Smooth muscle cell (in vitro differentiated cells): ENCODE measurements around the gene MYBPC2. TPM values are rescaled to one million over a fixed set of nuclear protein-coding genes. Genes with fewer than 3 reads are reported as not detected.

Source experiments
- DNase-seq: peaks from one replicate; lab custom pipeline; 2025; ENCODE audit not compliant: unreplicated experiment; lab: John Stamatoyannopoulos, UW
- H2AFZ ChIP-seq: fragments of 200-600 bp; sonication (generic); 2 replicates; pipeline ENCODE4 v1.6.0; 2016; ENCODE audit warnings: antibody characterized with exemption, low read depth, mild to moderate bottlenecking
- H3F3A ChIP-seq: fragments of 200-600 bp; sonication (generic); 2 replicates; pipeline ENCODE4 v1.6.0; 2017; ENCODE audit warnings: antibody characterized with exemption, low read depth
- H3K27ac ChIP-seq: fragments of 200-600 bp; sonication (generic); 2 replicates; pipeline ENCODE4 v1.5.1; 2016; ENCODE audit warnings: low read depth, mild to moderate bottlenecking
- H3K27me3 ChIP-seq: fragments of 200-600 bp; sonication (generic); 2 replicates; pipeline ENCODE4 v1.6.1; 2016; ENCODE audit warnings: low read depth, mild to moderate bottlenecking
- H3K36me3 ChIP-seq: fragments of 200-600 bp; sonication (generic); 2 replicates; pipeline ENCODE4 v1.5.1; 2016; ENCODE audit warnings: low read depth
- H3K4me1 ChIP-seq: fragments of 200-600 bp; sonication (generic); 2 replicates; pipeline ENCODE4 v1.5.1; 2016; ENCODE audit warnings: low read depth
- H3K4me2 ChIP-seq: fragments of 200-600 bp; sonication (generic); 2 replicates; pipeline ENCODE4 v1.6.0; 2016; ENCODE audit warnings: mild to moderate bottlenecking
- H3K4me3 ChIP-seq: fragments of 200-600 bp; sonication (generic); 2 replicates; pipeline ENCODE4 v1.5.1; 2016; ENCODE audit warnings: mild to moderate bottlenecking
- H3K79me2 ChIP-seq: fragments of 200-600 bp; sonication (generic); 2 replicates; pipeline ENCODE4 v1.6.0; 2016; ENCODE audit warnings: low read depth, mild to moderate bottlenecking
- H3K9ac ChIP-seq: fragments of 200-600 bp; sonication (generic); 2 replicates; pipeline ENCODE4 v1.6.0; 2016; ENCODE audit warnings: low read depth
- H3K9me3 ChIP-seq: fragments of 200-600 bp; sonication (generic); replicated peaks from 2 replicates; pipeline ENCODE4 v1.5.1; 2016; ENCODE audit warnings: low read depth
- H4K20me1 ChIP-seq: fragments of 200-600 bp; sonication (generic); 2 replicates; pipeline ENCODE4 v1.6.0; 2016; ENCODE audit warnings: low read depth
- WGBS: methylation state at CpG from one replicate; pipeline ENCODE4 v1.1.7; 2016; ENCODE audit warnings: low lambda C conversion rate; 5-methylcytosine and 5-hydroxymethylcytosine counted together
- polyA plus RNA-seq: library from polyadenylated mRNA; unstranded; fragments of >200 nt; fragmentation: Nextera tagmentation; extraction: Ambion mirVana; gene quantifications from 2 replicates; pipeline ENCODE4 v1.2.1, GENCODE V29; 2016
- total RNA-seq: library from RNA; depleted of rRNA; stranded (reverse); fragments of >200 nt; gene quantifications from 2 replicates; pipeline ENCODE4 v1.2.3, GENCODE V29; 2014
- TF ChIP-seq, protein P1 (sequence below): fragments of 200-600 bp; sonication (generic); IDR thresholded peaks from 2 replicates; pipeline ENCODE4 v1.5.1; 2017; ENCODE audit warnings: borderline replicate concordance, mild to moderate bottlenecking, antibody characterized with exemption; ENCODE audit not compliant: insufficient read depth, poor library complexity, severe bottlenecking

Gene MYBPC2
- total RNA-seq (0.18 TPM in 1 of 2 replicates, not detected in the other), polyA plus RNA-seq (not detected in 2 replicates)

DNA sequence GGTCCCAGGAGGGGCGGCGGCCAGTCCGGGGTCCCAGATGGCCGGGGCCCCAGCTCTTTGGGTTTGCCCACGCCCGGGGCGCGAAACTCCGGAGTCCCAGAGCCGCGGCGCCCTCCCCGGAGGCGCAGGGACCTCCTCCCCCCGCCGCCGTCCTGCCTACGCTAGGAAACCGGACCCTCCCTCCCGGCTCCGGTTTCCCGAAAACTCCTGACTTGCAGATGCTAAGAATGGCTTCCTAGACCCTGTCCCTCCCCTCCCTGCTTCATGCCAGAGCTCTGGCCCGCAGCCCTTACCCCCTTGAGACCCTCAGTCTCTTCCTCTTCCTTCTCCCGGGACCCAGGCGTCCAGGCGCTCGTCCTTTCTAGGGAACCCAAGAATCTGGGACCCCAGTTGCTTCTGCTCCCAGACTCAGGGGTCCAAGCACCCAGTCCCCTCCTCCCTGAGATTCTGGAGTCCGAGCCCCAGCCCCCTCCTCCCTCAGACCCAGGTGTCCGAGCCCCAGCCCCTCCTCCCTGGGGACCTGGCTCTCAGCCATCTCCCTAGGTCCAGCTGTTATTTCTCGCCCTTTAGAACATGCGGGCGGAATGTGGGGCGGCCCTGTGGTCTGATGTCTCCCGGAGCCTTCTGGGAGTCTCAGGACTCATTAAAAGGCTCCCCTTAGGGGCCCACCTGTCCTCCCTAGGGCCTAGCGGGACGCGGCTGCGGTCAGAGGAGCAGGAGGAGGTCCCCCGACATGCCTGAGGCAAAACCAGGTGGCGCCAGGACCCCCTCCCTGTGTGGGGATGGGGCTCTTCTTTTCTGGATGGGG lies at the start of gene MYBPC2:
MYBPC2 (plus strand) TSS at position 672 of the 808 bp plus-strand sequence; CDS start at position 734, 62 bp downstream.
- peak within 1 kb of the TSS; percentile 69 for H3K9ac ChIP-seq
- no peaks in the 10 kb centered on the region for H3K9me3 ChIP-seq
- peaks cover 9% of the 10 kb centered on the region for H3K4me1 ChIP-seq
- H4K20me1 ChIP-seq: no peaks in the 10 kb centered on the region
- no peaks in the 10 kb centered on the region for H3K79me2 ChIP-seq
- H3K4me2 ChIP-seq: peak within 1 kb of the TSS; percentile 90
- H3F3A ChIP-seq: no peaks in the 10 kb centered on the region
- no peaks in the 10 kb centered on the region for H3K27me3 ChIP-seq
- 25% methylated on average over 22 of the region's 40 CpGs for WGBS
- DNase-seq: no peak
- H3K36me3 ChIP-seq: no peaks in the 10 kb centered on the region
- TF ChIP-seq, protein P1, sequence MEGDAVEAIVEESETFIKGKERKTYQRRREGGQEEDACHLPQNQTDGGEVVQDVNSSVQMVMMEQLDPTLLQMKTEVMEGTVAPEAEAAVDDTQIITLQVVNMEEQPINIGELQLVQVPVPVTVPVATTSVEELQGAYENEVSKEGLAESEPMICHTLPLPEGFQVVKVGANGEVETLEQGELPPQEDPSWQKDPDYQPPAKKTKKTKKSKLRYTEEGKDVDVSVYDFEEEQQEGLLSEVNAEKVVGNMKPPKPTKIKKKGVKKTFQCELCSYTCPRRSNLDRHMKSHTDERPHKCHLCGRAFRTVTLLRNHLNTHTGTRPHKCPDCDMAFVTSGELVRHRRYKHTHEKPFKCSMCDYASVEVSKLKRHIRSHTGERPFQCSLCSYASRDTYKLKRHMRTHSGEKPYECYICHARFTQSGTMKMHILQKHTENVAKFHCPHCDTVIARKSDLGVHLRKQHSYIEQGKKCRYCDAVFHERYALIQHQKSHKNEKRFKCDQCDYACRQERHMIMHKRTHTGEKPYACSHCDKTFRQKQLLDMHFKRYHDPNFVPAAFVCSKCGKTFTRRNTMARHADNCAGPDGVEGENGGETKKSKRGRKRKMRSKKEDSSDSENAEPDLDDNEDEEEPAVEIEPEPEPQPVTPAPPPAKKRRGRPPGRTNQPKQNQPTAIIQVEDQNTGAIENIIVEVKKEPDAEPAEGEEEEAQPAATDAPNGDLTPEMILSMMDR: no peak
- H3K4me3 ChIP-seq: peak within 1 kb of the TSS; percentile 73
- no peak within 1 kb of the TSS for H3K27ac ChIP-seq
- H2AFZ ChIP-seq: peak within 1 kb of the TSS; percentile 90

DNA sequence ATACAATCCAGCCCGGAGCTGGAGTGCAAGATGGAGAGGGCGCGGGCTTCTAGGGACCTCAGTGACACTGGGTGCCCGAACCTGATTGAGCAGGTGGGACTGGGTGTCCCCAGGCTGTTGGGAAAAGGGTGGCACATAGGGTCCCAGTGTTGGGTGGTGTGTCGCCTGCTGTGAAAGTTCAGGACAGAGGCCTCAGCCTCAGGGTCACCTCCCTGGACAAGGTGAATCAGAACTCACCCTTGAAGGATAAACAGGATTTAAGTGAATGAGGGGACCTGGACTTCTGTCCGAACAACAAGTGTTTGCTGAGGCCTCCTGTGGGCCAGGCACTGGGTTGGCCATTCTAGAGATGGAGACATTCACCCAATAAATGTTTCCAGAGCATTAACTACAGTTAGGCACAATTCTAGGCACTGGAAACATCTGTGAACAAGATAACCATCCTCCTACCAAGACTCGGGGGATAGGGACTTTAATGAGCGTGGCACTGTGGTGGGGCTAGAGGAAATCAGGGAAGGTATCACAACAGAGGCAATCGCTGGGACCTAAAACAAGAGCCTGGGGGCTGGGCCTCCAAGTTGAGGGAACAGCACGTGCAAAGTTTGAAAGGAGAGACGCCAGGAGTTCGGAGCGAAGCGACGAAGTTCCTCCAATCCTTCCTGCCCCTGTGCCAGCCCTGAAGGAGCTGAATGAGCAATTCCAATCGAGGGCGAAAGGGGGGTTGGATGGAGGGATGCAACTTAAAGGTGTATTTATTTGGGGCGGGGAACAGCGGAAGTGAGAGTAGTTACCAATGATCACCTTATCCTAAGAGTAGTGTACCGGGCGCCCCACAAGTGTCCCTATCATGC lies 49.5 kb upstream of the MYBPC2 start:
- no peak for DNase-seq
- Histone ChIP-seq H3K9me3 (no peaks in the 10 kb centered on the region), H3K27ac (peak overlapping the region; percentile 29), H3K27me3 (no peaks in the 10 kb centered on the region), H4K20me1 (peaks cover under 1% of the 10 kb centered on the region), H3K9ac (peak overlapping the region; percentile 8), H3K4me2 (peak overlapping the region; percentile 95), H3F3A (peaks cover 5% of the 10 kb centered on the region), H3K79me2 (peaks cover 14% of the 10 kb centered on the region), H2AFZ (no peak overlapping the region), H3K4me1 (no peaks in the 10 kb centered on the region), H3K36me3 (no peaks in the 10 kb centered on the region), H3K4me3 (peak overlapping the region; percentile 76)
- 55% methylated on average over 21 of the region's 21 CpGs for WGBS
- TF ChIP-seq, protein P1: no peak

DNA sequence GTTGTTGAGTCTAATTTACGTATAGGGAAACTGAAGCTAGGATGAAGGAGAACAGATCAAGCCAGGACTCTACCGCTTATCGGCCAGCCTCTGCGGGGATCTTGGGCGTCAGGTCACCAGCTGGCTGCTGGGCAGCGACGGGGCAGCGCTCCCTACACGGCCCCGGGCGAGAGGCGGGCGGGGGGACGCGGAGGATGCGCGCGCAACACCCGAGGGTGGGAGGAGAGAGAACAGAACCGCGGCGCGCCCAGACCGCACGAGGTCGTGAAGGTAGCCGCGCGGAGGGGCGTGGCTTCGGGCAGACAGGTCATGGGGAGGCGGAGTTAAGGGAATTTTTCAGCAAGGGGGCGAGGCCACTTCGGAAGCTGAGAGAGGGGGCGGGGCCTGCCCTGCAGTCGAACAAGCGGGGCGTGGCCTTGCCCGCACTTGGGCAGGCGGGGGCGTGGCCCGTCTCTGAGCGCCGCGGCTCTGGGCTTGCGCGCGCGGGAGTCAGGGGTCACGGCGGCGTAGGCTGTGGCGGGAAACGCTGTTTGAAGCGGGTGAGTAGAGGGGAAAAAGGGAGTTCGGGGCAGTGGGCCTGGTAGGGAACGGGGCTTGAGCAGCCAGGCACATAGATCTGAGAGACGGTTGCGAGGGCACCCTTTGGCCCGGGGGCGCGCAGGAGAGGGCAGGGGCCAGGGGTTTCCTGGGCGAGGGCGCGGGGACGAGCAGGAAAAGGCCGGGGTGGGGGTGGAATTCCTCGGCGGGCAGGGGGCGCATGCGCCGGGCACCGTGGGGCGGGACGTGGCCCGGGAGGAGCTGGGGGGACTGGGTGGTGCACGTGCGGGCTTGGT lies 48.6 kb upstream of the MYBPC2 start, which contains the start of gene POLD1:
POLD1 (plus strand) TSS at position 496 of the 833 bp plus-strand sequence. CDS start 14,505 bp downstream, outside the sequence.
- H3K27me3 ChIP-seq: no peaks in the 10 kb centered on the region
- TF ChIP-seq, protein P1: no peak
- H3K27ac ChIP-seq: peak within 1 kb of the TSS; percentile 71
- no peaks in the 10 kb centered on the region for H3K36me3 ChIP-seq
- peak within 1 kb of the TSS; percentile 76 for H3K4me3 ChIP-seq
- H3F3A ChIP-seq: peaks cover 5% of the 10 kb centered on the region
- no peak within 1 kb of the TSS for H2AFZ ChIP-seq
- no peaks in the 10 kb centered on the region for H3K9me3 ChIP-seq
- no peaks in the 10 kb centered on the region for H3K4me1 ChIP-seq
- H4K20me1 ChIP-seq: no peaks in the 10 kb centered on the region
- DNase-seq: peak; percentile 94
- peaks cover 21% of the 10 kb centered on the region for H3K79me2 ChIP-seq
- peak within 1 kb of the TSS; percentile 95 for H3K4me2 ChIP-seq
- peak within 1 kb of the TSS; percentile 73 for H3K9ac ChIP-seq
- WGBS: under 1% methylated on average over 64 of the region's 78 CpGs
